SK-N-SH (cell line): ENCODE results near the gene TSPAN3. TPM values are rescaled to one million over a fixed set of nuclear protein-coding genes. Genes with fewer than 3 reads are reported as not detected.
A peak's percentile ranks its signal among the peaks of the same experiment; 100 is the strongest.

ENCODE experiments used
- CTCF ChIA-PET: fragments of 300-600, 350-600 bp; formaldehyde crosslinking; extraction: SDS; loops from one replicate; lab custom pipeline; 2021; lab: Yijun Ruan, JAX
- POLR2A ChIA-PET: fragments of 350-600 bp; sonication (Branson Sonifier 250); formaldehyde crosslinking; extraction: SDS; loops from one replicate; lab custom pipeline; 2020; ENCODE audit warnings: antibody characterized with exemption, inconsistent platforms; lab: Yijun Ruan, JAX
- DNase-seq: peaks from one replicate; pipeline ENCODE4 v3.0.0; 2012
- H2AFZ ChIP-seq: fragments of 200-600 bp; sonication (generic); 2 replicates; pipeline ENCODE4 v1.8.1; 2016; ENCODE audit warnings: antibody characterized with exemption, mild to moderate bottlenecking, low read depth
- H3F3A ChIP-seq: fragments of 200-600 bp; sonication (generic); replicated peaks from 2 replicates; pipeline ENCODE3; 2016; ENCODE audit warnings: antibody characterized with exemption, mild to moderate bottlenecking; ENCODE audit not compliant: insufficient read depth
- H3K27ac ChIP-seq, 2 experiments: fragments of 200-500 bp in 1 of 2; fragments of 200-600 bp in 1 of 2; sonication (Bioruptor generic) in 1 of 2; sonication (generic), shearing (Covaris generic) in 1 of 2; 2 replicates each; pipeline versions ENCODE4 v1.5.1 to v1.6.1; 2014 to 2016; ENCODE audit warnings: low read depth in 2 of 2, inconsistent platforms in 1 of 2, low read length in 1 of 2, mild to moderate bottlenecking in 1 of 2, mixed read lengths in 1 of 2
- H3K27me3 ChIP-seq: fragments of 200-600 bp; sonication (generic), shearing (Covaris generic); 2 replicates; pipeline ENCODE4 v1.6.1; 2016; ENCODE audit warnings: mixed run types; ENCODE audit not compliant: insufficient read depth
- H3K36me3 ChIP-seq, 2 experiments: fragments of 200-500 bp in 1 of 2; fragments of 200-600 bp in 1 of 2; sonication (Bioruptor generic) in 1 of 2; sonication (generic) in 1 of 2; replicated peaks in 1 of 2; 2 replicates each; pipeline versions ENCODE3 to v1.5.1; 2014 to 2016; ENCODE audit warnings: low read length in 1 of 2, mild to moderate bottlenecking in 1 of 2; ENCODE audit not compliant: insufficient read depth in 2 of 2, control insufficient read depth in 1 of 2
- H3K4me1 ChIP-seq, 2 experiments: fragments of 200-500 bp in 1 of 2; fragments of 200-600 bp in 1 of 2; sonication (Bioruptor generic) in 1 of 2; sonication (generic), shearing (Covaris generic) in 1 of 2; 2 replicates each; pipeline versions ENCODE4 v1.5.1 to v1.6.1; 2014 to 2016; ENCODE audit warnings: low read depth in 1 of 2, low read length in 1 of 2, mixed run types in 1 of 2; ENCODE audit not compliant: insufficient read depth in 2 of 2, control insufficient read depth in 1 of 2
- H3K4me2 ChIP-seq: fragments of 200-600 bp; sonication (generic), shearing (Covaris generic); 2 replicates; pipeline ENCODE4 v1.6.1; 2017; ENCODE audit warnings: mixed run types
- H3K4me3 ChIP-seq, 2 experiments: fragments of 200-500 bp in 1 of 2; fragments of 200-600 bp in 1 of 2; sonication (Bioruptor generic) in 1 of 2; sonication (generic), shearing (Covaris generic) in 1 of 2; 2 replicates each; pipeline versions ENCODE4 v1.5.1 to v1.8.1; 2014 to 2016; ENCODE audit warnings: low read depth in 2 of 2, inconsistent platforms in 1 of 2, low read length in 1 of 2, mild to moderate bottlenecking in 1 of 2, mixed read lengths in 1 of 2, moderate library complexity in 1 of 2
- H3K79me2 ChIP-seq: fragments of 200-600 bp; sonication (generic); 2 replicates; pipeline ENCODE4 v1.8.1; 2017; ENCODE audit warnings: mild to moderate bottlenecking; ENCODE audit not compliant: insufficient read depth
- H3K9ac ChIP-seq: fragments of 200-600 bp; sonication (generic); 2 replicates; pipeline ENCODE4 v1.6.1; 2017; ENCODE audit warnings: mixed run types
- H3K9me2 ChIP-seq: fragments of 200-600 bp; sonication (generic); 2 replicates; pipeline ENCODE4 v1.6.1; 2017; ENCODE audit warnings: mixed run types
- H3K9me3 ChIP-seq: fragments of 200-600 bp; sonication (generic); 2 replicates; pipeline ENCODE4 v1.6.1; 2017; ENCODE audit warnings: mixed run types, mild to moderate bottlenecking, moderate library complexity
- H4K20me1 ChIP-seq: fragments of 200-600 bp; sonication (generic); 2 replicates; pipeline ENCODE4 v1.6.1; 2017; ENCODE audit warnings: mild to moderate bottlenecking, mixed run types; ENCODE audit not compliant: insufficient read depth
- CHD2 ChIP-seq: fragments of 150-350 bp; IDR thresholded peaks from 2 replicates; pipeline ENCODE4 v1.6.1; 2018; ENCODE audit warnings: low read length; ENCODE audit not compliant: partially characterized antibody
- CTCF ChIP-seq: fragments of 200-600 bp; sonication (generic); IDR thresholded peaks from 2 replicates; pipeline ENCODE4 v1.6.1; 2017; ENCODE audit warnings: antibody characterized with exemption, mild to moderate bottlenecking, moderate library complexity
- ELF1 ChIP-seq: IDR thresholded peaks from 2 replicates; pipeline ENCODE4 v1.4.0; 2012
- FOSL2 ChIP-seq: IDR thresholded peaks from 2 replicates; pipeline ENCODE4 v1.4.0; 2012; ENCODE audit warnings: low read depth, mild to moderate bottlenecking, moderate library complexity, borderline replicate concordance
- FOXJ3 ChIP-seq: sonication (generic); formaldehyde crosslinking; IDR thresholded peaks from 2 replicates; pipeline ENCODE4 v1.5.1; 2020; ENCODE audit warnings: mild to moderate bottlenecking, missing genetic modification reagents
- GATA2 ChIP-seq: sonication (generic); formaldehyde crosslinking; IDR thresholded peaks from 2 replicates; pipeline ENCODE4 v1.5.0; 2020; ENCODE audit warnings: mild to moderate bottlenecking, missing genetic modification reagents
- IRF3 ChIP-seq: fragments of 150-350 bp; IDR thresholded peaks from 2 replicates; pipeline ENCODE4 v1.6.1; 2016; ENCODE audit warnings: mild to moderate bottlenecking, low read depth, low read length
- MAX ChIP-seq: IDR thresholded peaks from 2 replicates; pipeline ENCODE4 v1.4.0; 2012; ENCODE audit warnings: low read depth
- MEF2A ChIP-seq: IDR thresholded peaks from 2 replicates; pipeline ENCODE4 v1.4.0; 2012; ENCODE audit warnings: low read depth, borderline replicate concordance
- MXI1 ChIP-seq: IDR thresholded peaks from 2 replicates; pipeline ENCODE4 v1.6.1; 2012; ENCODE audit warnings: mild to moderate bottlenecking, low read depth, low read length, improper control_type of control experiment
- NFIC ChIP-seq: IDR thresholded peaks from 2 replicates; pipeline ENCODE4 v1.4.0; 2012; ENCODE audit warnings: borderline replicate concordance
- NRF1 ChIP-seq: IDR thresholded peaks from 2 replicates; pipeline ENCODE4 v1.6.1; 2012; ENCODE audit warnings: low read depth, mild to moderate bottlenecking, low read length
- POLR2AphosphoS5 ChIP-seq: IDR thresholded peaks from 2 replicates; pipeline ENCODE4 v1.6.1; 2012; ENCODE audit warnings: low read depth, low read length
- RAD21 ChIP-seq: IDR thresholded peaks from 2 replicates; pipeline ENCODE4 v1.6.1; 2012; ENCODE audit warnings: mild to moderate bottlenecking, low read length
- RCOR1 ChIP-seq: fragments of 150-350 bp; IDR thresholded peaks from 2 replicates; pipeline ENCODE4 v1.6.1; 2017; ENCODE audit warnings: antibody characterized with exemption, low read length
- RXRA ChIP-seq: IDR thresholded peaks from 2 replicates; pipeline ENCODE4 v1.4.0; 2012; ENCODE audit warnings: low read depth, mild to moderate bottlenecking, borderline replicate concordance
- SIN3A ChIP-seq: IDR thresholded peaks from 2 replicates; pipeline ENCODE4 v1.6.1; 2012; ENCODE audit warnings: low read depth, mild to moderate bottlenecking, low read length, moderate library complexity, borderline replicate concordance
- SMC3 ChIP-seq: IDR thresholded peaks from 2 replicates; pipeline ENCODE4 v1.6.1; 2012; ENCODE audit warnings: low read depth, low read length, improper control_type of control experiment
- TCF12 ChIP-seq: IDR thresholded peaks from 2 replicates; pipeline ENCODE4 v1.4.0; 2012
- USF2 ChIP-seq: fragments of 150-350 bp; IDR thresholded peaks from 2 replicates; pipeline ENCODE4 v1.6.1; 2017; ENCODE audit warnings: antibody characterized with exemption, low read length, low read depth, borderline replicate concordance
- WGBS: methylation state at CpG from one replicate; pipeline ENCODE4 v1.1.6; 2017; ENCODE audit warnings: low lambda C conversion rate; 5-methylcytosine and 5-hydroxymethylcytosine counted together
- polyA plus RNA-seq, 3 experiments: library from polyadenylated mRNA; depleted of rRNA; stranded (reverse); fragments of >200 nt; gene quantifications; 2 replicates each; pipeline ENCODE4 v1.2.3, GENCODE V29; 2012
- TF ChIP-seq, protein P1 (sequence below): IDR thresholded peaks from 2 replicates; pipeline ENCODE4; 2012
- TF ChIP-seq, protein P2 (sequence below): IDR thresholded peaks from 2 replicates; pipeline ENCODE4 v1.4.0; 2012; ENCODE audit warnings: low read depth, borderline replicate concordance

The TSPAN3 gene
- polyA plus RNA-seq, 1 of the 3 experiments (the other 2 are of a cell fraction): 409 TPM

DNA sequence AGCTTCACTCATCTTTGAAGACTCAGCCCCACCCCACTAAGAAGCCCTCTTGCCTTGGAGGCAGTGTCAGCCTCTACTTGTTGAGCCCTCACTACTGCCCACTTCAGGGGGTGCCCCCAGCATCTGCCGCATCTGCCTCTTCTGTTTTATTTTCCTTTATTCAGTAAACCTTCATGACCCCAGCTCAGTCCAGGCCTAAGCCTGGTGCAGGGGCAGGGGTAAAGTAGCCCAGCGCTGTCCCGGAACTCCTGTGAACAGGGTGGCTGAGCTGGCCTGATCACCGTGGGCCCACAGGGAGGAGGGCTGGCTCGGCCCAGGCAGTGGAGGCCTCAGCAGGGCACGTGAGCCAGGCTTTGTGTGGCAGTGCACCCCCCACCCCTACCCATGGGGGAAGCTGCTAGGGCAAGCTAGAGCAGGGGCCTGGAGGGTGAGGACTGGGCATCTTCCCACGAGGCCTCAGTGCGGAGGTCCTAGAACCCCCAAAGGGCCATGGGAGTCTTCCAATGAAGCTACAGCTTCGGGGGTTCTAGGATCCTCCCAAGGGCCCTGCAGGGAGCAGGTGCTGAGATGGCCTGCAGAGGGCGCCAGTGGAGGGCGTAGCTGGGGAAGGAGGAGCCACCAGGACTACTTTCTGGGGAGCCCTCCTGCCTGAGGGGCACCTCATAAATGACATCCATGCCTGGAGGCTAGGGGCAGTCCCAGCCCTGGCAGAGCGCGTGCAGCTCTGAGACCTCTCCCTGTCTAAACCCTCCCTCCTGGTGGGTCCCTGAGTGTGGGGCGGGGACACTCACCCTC, 36.0 kb downstream of the TSPAN3 start:
- Histone ChIP-seq H4K20me1 (no peaks in the 10 kb centered on the region), H3K4me1 (no peaks in the 10 kb centered on the region; a peak in 1 of 4 replicates), H3K9me3 (no peaks in the 10 kb centered on the region), H3F3A (peaks cover 8% of the 10 kb centered on the region), H3K27ac (no peak overlapping the region), H3K9me2 (no peaks in the 10 kb centered on the region), H3K9ac (no peak overlapping the region), H3K4me3 (no peak overlapping the region; a peak in 1 of 4 replicates), H3K4me2 (no peak overlapping the region), H3K27me3 (no peaks in the 10 kb centered on the region), H3K79me2 (no peaks in the 10 kb centered on the region), H2AFZ (no peak overlapping the region), H3K36me3 (peaks cover 0 to 3% of the 10 kb centered on the region in 2 experiments)
- 61% methylated on average over 4 of the region's 14 CpGs for WGBS
- no peak for TF ChIP-seq MEF2A
- TF ChIP-seq GATA2 (CRISPR knock-in tag): no peak
- peak; percentile 7; the same call in 1 of the 2 replicates for TF ChIP-seq POLR2AphosphoS5
- no peak for TF ChIP-seq MAX
- no peak for TF ChIP-seq RCOR1
- peak; percentile 40 for TF ChIP-seq RAD21
- TF ChIP-seq TCF12: no peak
- no peak for TF ChIP-seq FOXJ3 (CRISPR knock-in tag)
- no peak for TF ChIP-seq IRF3
- no peak for TF ChIP-seq NRF1
- TF ChIP-seq, protein P1, sequence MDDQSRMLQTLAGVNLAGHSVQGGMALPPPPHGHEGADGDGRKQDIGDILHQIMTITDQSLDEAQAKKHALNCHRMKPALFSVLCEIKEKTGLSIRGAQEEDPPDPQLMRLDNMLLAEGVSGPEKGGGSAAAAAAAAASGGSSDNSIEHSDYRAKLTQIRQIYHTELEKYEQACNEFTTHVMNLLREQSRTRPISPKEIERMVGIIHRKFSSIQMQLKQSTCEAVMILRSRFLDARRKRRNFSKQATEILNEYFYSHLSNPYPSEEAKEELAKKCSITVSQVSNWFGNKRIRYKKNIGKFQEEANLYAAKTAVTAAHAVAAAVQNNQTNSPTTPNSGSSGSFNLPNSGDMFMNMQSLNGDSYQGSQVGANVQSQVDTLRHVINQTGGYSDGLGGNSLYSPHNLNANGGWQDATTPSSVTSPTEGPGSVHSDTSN: no peak
- TF ChIP-seq NFIC: no peak
- TF ChIP-seq CHD2: no peak
- TF ChIP-seq USF2: no peak
- TF ChIP-seq SIN3A: no peak
- peak; percentile 71 for TF ChIP-seq CTCF
- TF ChIP-seq ELF1: no peak
- no peak for TF ChIP-seq RXRA
- TF ChIP-seq MXI1: no peak
- TF ChIP-seq SMC3: peak; percentile 36
- no peak for TF ChIP-seq FOSL2
- TF ChIP-seq, protein P2, sequence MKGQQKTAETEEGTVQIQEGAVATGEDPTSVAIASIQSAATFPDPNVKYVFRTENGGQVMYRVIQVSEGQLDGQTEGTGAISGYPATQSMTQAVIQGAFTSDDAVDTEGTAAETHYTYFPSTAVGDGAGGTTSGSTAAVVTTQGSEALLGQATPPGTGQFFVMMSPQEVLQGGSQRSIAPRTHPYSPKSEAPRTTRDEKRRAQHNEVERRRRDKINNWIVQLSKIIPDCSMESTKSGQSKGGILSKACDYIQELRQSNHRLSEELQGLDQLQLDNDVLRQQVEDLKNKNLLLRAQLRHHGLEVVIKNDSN: no peak
- ChIA-PET CTCF (interaction anchor here (0.5 to 4.2 kb wide), 23 partner anchors 10 to 627 kb away, joined by 3 to 46 read pairs (median 3); partner anchors contain the start of gene PSTPIP1), POLR2A (no interaction called here)
- DNase-seq: peak; percentile 78
